WTC11 (cell line): ENCODE measurements around the gene SAPCD2. TPM values are rescaled to one million over a fixed set of nuclear protein-coding genes. Genes with fewer than 3 reads are reported as not detected.
A peak's percentile ranks its signal among the peaks of the same experiment; 100 is the strongest.

Experiments used
- ATAC-seq: fragments of 200-7000 bp; cut with Tn5 transposase; 2 replicates; pipeline ENCODE4 v1.10.0; 2021; ENCODE audit warnings: mild to moderate bottlenecking, moderate library complexity
- CTCF ChIA-PET: fragments of 300-600 bp; sonication (Branson Sonifier 250); formaldehyde crosslinking; loops from one replicate; lab custom pipeline; 2021; ENCODE audit warnings: antibody characterized with exemption; lab: Charles Lee
- POLR2A ChIA-PET: fragments of 350-600 bp; sonication (Branson Sonifier 250); formaldehyde crosslinking; loops from one replicate; lab custom pipeline; 2021; ENCODE audit warnings: antibody characterized with exemption; lab: Charles Lee
- DNase-seq: peaks from one replicate; pipeline ENCODE4 v3.0.0; 2021; ENCODE audit warnings: low spot score
- H3K27ac Mint-ChIP-seq: 2 replicates; pipeline ENCODE4 v1.8.0; 2021; ENCODE audit warnings: mixed read lengths
- H3K27me3 Mint-ChIP-seq: 2 replicates; pipeline ENCODE4 v1.8.0; 2021; ENCODE audit warnings: low read depth, mild to moderate bottlenecking, moderate library complexity, mixed read lengths
- H3K36me3 Mint-ChIP-seq: 2 replicates; pipeline ENCODE4 v1.8.0; 2021; ENCODE audit warnings: mixed read lengths
- H3K4me1 Mint-ChIP-seq: 2 replicates; pipeline ENCODE4 v1.8.0; 2022; ENCODE audit warnings: mixed read lengths
- H3K4me3 Mint-ChIP-seq: 2 replicates; pipeline ENCODE4 v1.8.0; 2021; ENCODE audit warnings: mild to moderate bottlenecking, moderate library complexity, mixed read lengths
- H3K9me3 Mint-ChIP-seq: 2 replicates; pipeline ENCODE4 v1.8.0; 2021; ENCODE audit warnings: mixed read lengths
- AFF4 ChIP-seq: sonication (generic); formaldehyde crosslinking; IDR thresholded peaks from 2 replicates; pipeline ENCODE4 v1.8.1; 2023; ENCODE audit warnings: mild to moderate bottlenecking, missing genetic modification reagents, borderline replicate concordance
- ARID4B ChIP-seq: sonication (generic); formaldehyde crosslinking; IDR thresholded peaks from 2 replicates; pipeline ENCODE4 v1.8.0; 2023; ENCODE audit warnings: missing genetic modification reagents, mild to moderate bottlenecking, borderline replicate concordance
- CREM ChIP-seq: sonication (generic); formaldehyde crosslinking; IDR thresholded peaks from 2 replicates; pipeline ENCODE4 v1.8.1; 2022; ENCODE audit warnings: mild to moderate bottlenecking, missing genetic modification reagents, moderate library complexity
- E2F4 ChIP-seq: sonication (generic); formaldehyde crosslinking; IDR thresholded peaks from 2 replicates; pipeline ENCODE4 v1.8.1; 2022; ENCODE audit warnings: low read depth, mild to moderate bottlenecking, moderate library complexity, missing genetic modification reagents, borderline replicate concordance
- ELF4 ChIP-seq: sonication (generic); formaldehyde crosslinking; IDR thresholded peaks from 2 replicates; pipeline ENCODE4 v1.8.1; 2022; ENCODE audit warnings: low read depth, mild to moderate bottlenecking, moderate library complexity, missing genetic modification reagents
- GABPB1 ChIP-seq: sonication (generic); formaldehyde crosslinking; IDR thresholded peaks from 2 replicates; pipeline ENCODE4 v1.8.1; 2023; ENCODE audit warnings: mild to moderate bottlenecking, missing genetic modification reagents
- NR1H2 ChIP-seq: sonication (generic); formaldehyde crosslinking; IDR thresholded peaks from 2 replicates; pipeline ENCODE4 v1.9.0; 2021; ENCODE audit warnings: mild to moderate bottlenecking, moderate library complexity, missing genetic modification reagents
- SP1 ChIP-seq: sonication (generic); formaldehyde crosslinking; conservative IDR thresholded peaks from 2 replicates; pipeline ENCODE4 v1.8.1; 2022; ENCODE audit warnings: missing genetic modification reagents
- TEAD4 ChIP-seq: sonication (generic); formaldehyde crosslinking; IDR thresholded peaks from 2 replicates; pipeline ENCODE4 v1.8.0; 2022; ENCODE audit warnings: mild to moderate bottlenecking, missing genetic modification reagents
- ZNF232 ChIP-seq: sonication (generic); formaldehyde crosslinking; IDR thresholded peaks from 2 replicates; pipeline ENCODE4 v1.8.0; 2022; ENCODE audit warnings: mild to moderate bottlenecking, missing genetic modification reagents
- ZNF263 ChIP-seq: sonication (generic); formaldehyde crosslinking; IDR thresholded peaks from 2 replicates; pipeline ENCODE4 v1.8.1; 2022; ENCODE audit warnings: low read depth, mild to moderate bottlenecking, moderate library complexity, missing genetic modification reagents
- ZNF396 ChIP-seq: fragments of 250-450 bp; sonication (Bioruptor Pico); IDR thresholded peaks from 2 replicates; pipeline ENCODE4 v1.8.0; 2021; ENCODE audit warnings: mild to moderate bottlenecking, moderate library complexity, borderline replicate concordance
- total RNA-seq: library from RNA; stranded (reverse); gene quantifications from 3 replicates; pipeline ENCODE4 v1.2.3, GENCODE V29; 2021
- TF ChIP-seq, protein P1 (sequence below): sonication (generic); formaldehyde crosslinking; IDR thresholded peaks from 2 replicates; pipeline ENCODE4 v1.8.0; 2023; ENCODE audit warnings: mild to moderate bottlenecking, missing genetic modification reagents
- TF ChIP-seq, protein P2 (sequence below): sonication (generic); formaldehyde crosslinking; conservative IDR thresholded peaks from 2 replicates; pipeline ENCODE4 v1.8.1; 2022; ENCODE audit warnings: mild to moderate bottlenecking, missing genetic modification reagents

The SAPCD2 gene
- total RNA-seq, 1 experiment from 2014 or later: 67.0 TPM

DNA sequence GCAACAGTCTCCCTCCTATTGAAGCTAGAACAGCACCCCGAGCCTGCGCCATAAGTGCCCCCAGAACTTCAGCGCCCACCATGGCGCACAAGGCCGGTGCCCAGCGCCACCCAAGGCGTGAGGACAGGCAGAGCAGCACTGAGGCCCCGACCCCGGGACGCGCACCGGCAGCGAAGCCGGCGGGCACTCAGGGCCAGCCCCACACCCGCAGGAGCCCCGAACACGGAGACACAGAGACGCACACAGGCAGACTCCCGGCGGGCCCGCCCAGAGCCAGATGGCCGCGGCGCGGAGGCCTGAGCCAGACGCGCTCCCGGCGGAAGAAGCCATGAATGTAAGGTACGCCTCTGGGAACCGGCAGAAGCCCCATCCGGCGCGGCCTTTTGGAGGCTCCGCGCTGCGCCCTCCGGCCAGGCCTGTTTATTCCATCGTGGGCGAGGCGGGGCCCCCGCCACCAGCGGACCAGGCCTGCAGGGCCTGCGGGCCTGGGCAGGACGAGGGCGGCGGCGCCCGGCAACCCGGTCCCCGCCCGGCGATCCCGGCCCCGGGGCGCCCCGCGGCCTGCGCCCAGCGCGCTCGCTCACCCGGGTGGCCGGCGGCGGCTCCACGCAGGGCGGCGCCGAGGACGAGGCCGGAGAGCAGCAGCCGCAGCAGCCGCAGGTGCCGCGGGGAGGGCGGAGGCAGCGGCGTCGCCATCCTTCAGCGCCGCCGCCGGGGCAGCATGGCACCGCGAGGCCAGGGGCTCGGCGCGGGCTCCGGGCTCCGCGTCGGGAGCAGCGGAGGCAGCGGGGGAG is 24.9 kb downstream of the SAPCD2 start:
- H3K27me3 Mint-ChIP-seq: peaks cover 45% of the 10 kb centered on the region
- H3K36me3 Mint-ChIP-seq: no peaks in the 10 kb centered on the region
- TF ChIP-seq SP1: peak; percentile 25; the same call in 1 of the 2 replicates
- TF ChIP-seq ARID4B (CRISPR knock-in tag): 0 out of 2 replicates have a peak, but pooled peaks have one; percentile 7
- TF ChIP-seq AFF4 (CRISPR knock-in tag): no peak
- TF ChIP-seq CREM (CRISPR knock-in tag): 0 out of 2 replicates have a peak, but pooled peaks have one; percentile 18
- TF ChIP-seq, protein P1, sequence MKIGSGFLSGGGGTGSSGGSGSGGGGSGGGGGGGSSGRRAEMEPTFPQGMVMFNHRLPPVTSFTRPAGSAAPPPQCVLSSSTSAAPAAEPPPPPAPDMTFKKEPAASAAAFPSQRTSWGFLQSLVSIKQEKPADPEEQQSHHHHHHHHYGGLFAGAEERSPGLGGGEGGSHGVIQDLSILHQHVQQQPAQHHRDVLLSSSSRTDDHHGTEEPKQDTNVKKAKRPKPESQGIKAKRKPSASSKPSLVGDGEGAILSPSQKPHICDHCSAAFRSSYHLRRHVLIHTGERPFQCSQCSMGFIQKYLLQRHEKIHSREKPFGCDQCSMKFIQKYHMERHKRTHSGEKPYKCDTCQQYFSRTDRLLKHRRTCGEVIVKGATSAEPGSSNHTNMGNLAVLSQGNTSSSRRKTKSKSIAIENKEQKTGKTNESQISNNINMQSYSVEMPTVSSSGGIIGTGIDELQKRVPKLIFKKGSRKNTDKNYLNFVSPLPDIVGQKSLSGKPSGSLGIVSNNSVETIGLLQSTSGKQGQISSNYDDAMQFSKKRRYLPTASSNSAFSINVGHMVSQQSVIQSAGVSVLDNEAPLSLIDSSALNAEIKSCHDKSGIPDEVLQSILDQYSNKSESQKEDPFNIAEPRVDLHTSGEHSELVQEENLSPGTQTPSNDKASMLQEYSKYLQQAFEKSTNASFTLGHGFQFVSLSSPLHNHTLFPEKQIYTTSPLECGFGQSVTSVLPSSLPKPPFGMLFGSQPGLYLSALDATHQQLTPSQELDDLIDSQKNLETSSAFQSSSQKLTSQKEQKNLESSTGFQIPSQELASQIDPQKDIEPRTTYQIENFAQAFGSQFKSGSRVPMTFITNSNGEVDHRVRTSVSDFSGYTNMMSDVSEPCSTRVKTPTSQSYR (CRISPR knock-in tag): no peak
- TF ChIP-seq, protein P2, sequence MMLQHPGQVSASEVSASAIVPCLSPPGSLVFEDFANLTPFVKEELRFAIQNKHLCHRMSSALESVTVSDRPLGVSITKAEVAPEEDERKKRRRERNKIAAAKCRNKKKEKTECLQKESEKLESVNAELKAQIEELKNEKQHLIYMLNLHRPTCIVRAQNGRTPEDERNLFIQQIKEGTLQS: no peak
- TF ChIP-seq ELF4 (CRISPR knock-in tag): 0 out of 2 replicates have a peak, but pooled peaks have one; percentile 22
- DNase-seq (peak; percentile 59), ATAC-seq (peak; percentile 15)
- ChIA-PET POLR2A (no interaction called here), CTCF (interaction anchor here (1.0 to 3.9 kb wide), 8 partner anchors 11 to 98 kb away, joined by 3 to 41 read pairs (median 6); partner anchors contain the start of genes LCN12 and SAPCD2)
- H3K27ac Mint-ChIP-seq: no peak overlapping the region
- H3K4me1 Mint-ChIP-seq: peaks cover 10% of the 10 kb centered on the region
- peak overlapping the region; percentile 77 for H3K4me3 Mint-ChIP-seq
- H3K9me3 Mint-ChIP-seq: no peaks in the 10 kb centered on the region

GRCh38 chr9:137044502-137045177 is 25.7 kb downstream of the SAPCD2 start:
- Mint-ChIP-seq H3K4me3 (peak overlapping the region; percentile 62), H3K9me3 (no peaks in the 10 kb centered on the region), H3K4me1 (peaks cover 9% of the 10 kb centered on the region), H3K27me3 (peaks cover 37% of the 10 kb centered on the region), H3K36me3 (no peaks in the 10 kb centered on the region), H3K27ac (no peak overlapping the region)
- ChIA-PET CTCF (interaction anchor here (1.0 to 3.9 kb wide), 7 partner anchors 10 to 97 kb away, joined by 3 to 41 read pairs (median 5); partner anchors contain the start of gene SAPCD2), POLR2A (no interaction called here)
- ATAC-seq: no peak
- no peak for DNase-seq
- TF ChIP-seq ZNF263 (CRISPR knock-in tag) (no peak), TEAD4 (CRISPR knock-in tag) (no peak), ARID4B (CRISPR knock-in tag) (no peak), ZNF232 (CRISPR knock-in tag) (no peak), NR1H2 (no peak), ZNF396 (CRISPR knock-in tag) (no peak), GABPB1 (CRISPR knock-in tag) (no peak), E2F4 (no peak)
